Fibroblast of the aortic adventitia (primary cell): ENCODE results near the gene ALX4. TPM values are rescaled to one million over a fixed set of nuclear protein-coding genes. Genes with fewer than 3 reads are reported as not detected.

Source experiments
- DNase-seq: peaks from one replicate; pipeline ENCODE4 v3.0.0-alpha.2; 2010; ENCODE audit warnings: low read depth
- H3K4me3 ChIP-seq: 2 replicates; pipeline ENCODE4 v1.5.1; 2011; ENCODE audit warnings: low read depth, mild to moderate bottlenecking, control low read depth, low read length, moderate library complexity
- CTCF ChIP-seq: IDR thresholded peaks from 2 replicates; pipeline ENCODE4 v1.5.1; 2011; ENCODE audit warnings: mild to moderate bottlenecking, low read length, control low read depth, inconsistent platforms; ENCODE audit not compliant: insufficient read depth
- total RNA-seq: library from RNA; depleted of rRNA; stranded (reverse); fragments of >200 nt; gene quantifications from 2 replicates; pipeline ENCODE4 v1.2.3, GENCODE V29; 2012; ENCODE audit warnings: low replicate concordance

Gene ALX4
- total RNA-seq, 1 donor: not detected

- DNase-seq: no peak
- TF ChIP-seq CTCF: no peak
- no peak overlapping the region for H3K4me3 ChIP-seq
Measured at GRCh38 chr11:44285756-44286155, 24.2 kb downstream of the ALX4 start.

- TF ChIP-seq CTCF: no peak
- H3K4me3 ChIP-seq: no peak overlapping the region
- DNase-seq: no peak
Measured at GRCh38 chr11:44282620-44283019, 27.3 kb downstream of the ALX4 start.

GRCh38 chr11:44281151-44281550 lies 28.8 kb downstream of the ALX4 start:
- TF ChIP-seq CTCF: no peak
- H3K4me3 ChIP-seq: no peak overlapping the region
- DNase-seq: no peak

- no peak overlapping the region for H3K4me3 ChIP-seq
- no peak for TF ChIP-seq CTCF
- DNase-seq: no peak
Measured at GRCh38 chr11:44280257-44280656, 29.7 kb downstream of the ALX4 start.

- DNase-seq: no peak
- TF ChIP-seq CTCF: no peak
Measured at GRCh38 chr11:44279483-44279882, 30.5 kb downstream of the ALX4 start.

GRCh38 chr11:44277196-44278090 lies 32.5 kb downstream of the ALX4 start:
- H3K4me3 ChIP-seq: no peak overlapping the region
- TF ChIP-seq CTCF: no peak
- peak; percentile 16 for DNase-seq

More at GRCh38 chr11:44279483-44279882, 30.5 kb downstream of the ALX4 start:
- H3K4me3 ChIP-seq: no peak overlapping the region
